ENCODE results near the gene RPTN. TPM values are rescaled to one million over a fixed set of nuclear protein-coding genes. Genes with fewer than 3 reads are reported as not detected.

RPTN gene
- total RNA-seq, 1 experiment from 2014 or later, result not detected

Other genes with a start within 250 kb of the RPTN start
- gene THEM4, start 249.7 kb downstream of the RPTN start, total RNA-seq (2014; rRNA removed; shearing (Covaris generic)), result 7.5 and 9.5 TPM in 2 replicates
- 90.2 and 151 TPM in 2 replicates for gene S100A10, start 165.4 kb downstream of the RPTN start, total RNA-seq (2014; rRNA removed; shearing (Covaris generic))
- gene S100A11, start 122.2 kb downstream of the RPTN start, total RNA-seq (2014; rRNA removed; shearing (Covaris generic)), result 228 and 284 TPM in 2 replicates
- gene TCHHL1, start 70.2 kb downstream of the RPTN start, total RNA-seq (2014; rRNA removed; shearing (Covaris generic)), result not detected in 2 replicates
- gene TCHH, start 43.8 kb downstream of the RPTN start, total RNA-seq (2014; rRNA removed; shearing (Covaris generic)), result 0.05 TPM in 1 of 2 replicates, not detected in the other
- gene HRNR, start 65.0 kb upstream of the RPTN start, total RNA-seq (2014; rRNA removed; shearing (Covaris generic)), result 0.03 TPM in 1 of 2 replicates, not detected in the other
- 0.05 and 0.06 TPM in 2 replicates for gene FLG, start 166.0 kb upstream of the RPTN start, total RNA-seq (2014; rRNA removed; shearing (Covaris generic))
- not detected in 2 replicates for gene FLG2, start 200.8 kb upstream of the RPTN start, total RNA-seq (2014; rRNA removed; shearing (Covaris generic))

Measured in SJSA1 (cell line).